GM18499 (cell line): ENCODE data around the gene MCCC1.
A peak's percentile ranks its signal among the peaks of the same experiment; 100 is the strongest.
"Not testable (repeated sequence)": the region's sequence is repeated elsewhere in the genome, so short reads cannot be mapped to it uniquely, and the experiment has no call there.

Experiments
- ATAC-seq: cut with Tn5 transposase; IDR thresholded peaks from one replicate; pipeline ENCODE4 v1.9.1; 2021; ENCODE audit warnings: moderate number of reproducible peaks; ENCODE audit not compliant: insufficient read depth, unreplicated experiment

Gene MCCC1

GRCh38 chr3:183099026-183099837, at the start of gene MCCC1:
Gene MCCC1, minus strand, starts transcription at chr3:183099496. Its CDS starts 56 bp downstream, at chr3:183099440.
- peak; percentile 98 for ATAC-seq

GRCh38 chr3:183148056-183148455, 48.8 kb upstream of the MCCC1 start:
- ATAC-seq, result no peak

- ATAC-seq, result no peak
Measured at GRCh38 chr3:183144363-183144762, 45.1 kb upstream of the MCCC1 start.

- no peak for ATAC-seq
Measured at GRCh38 chr3:183142199-183142598, 42.9 kb upstream of the MCCC1 start.

- ATAC-seq, result no peak
Measured at GRCh38 chr3:183134844-183135243, 35.5 kb upstream of the MCCC1 start.

- ATAC-seq, result no peak
Measured at GRCh38 chr3:183132409-183132808, 33.1 kb upstream of the MCCC1 start.

GRCh38 chr3:183131735-183132134, 32.4 kb upstream of the MCCC1 start:
- ATAC-seq, result no peak

- no peak for ATAC-seq
Measured at GRCh38 chr3:183131186-183131725, 32.0 kb upstream of the MCCC1 start.

- no peak for ATAC-seq
Measured at GRCh38 chr3:183129243-183129642, 29.9 kb upstream of the MCCC1 start.

GRCh38 chr3:183128709-183129108, 29.4 kb upstream of the MCCC1 start:
- ATAC-seq, result no peak

GRCh38 chr3:183123891-183124290, 24.6 kb upstream of the MCCC1 start:
- ATAC-seq, result no peak

- no peak for ATAC-seq
Measured at GRCh38 chr3:183122257-183122932, 23.1 kb upstream of the MCCC1 start.

- ATAC-seq, result no peak
Measured at GRCh38 chr3:183120538-183121215, 21.4 kb upstream of the MCCC1 start.

GRCh38 chr3:183117056-183117455, 17.8 kb upstream of the MCCC1 start:
- no peak for ATAC-seq

- ATAC-seq, result peak; percentile 84
Measured at GRCh38 chr3:183116025-183116614, 16.8 kb upstream of the MCCC1 start.

- no peak for ATAC-seq
Measured at GRCh38 chr3:183114384-183115178, 15.3 kb upstream of the MCCC1 start.

- not testable (repeated sequence) for ATAC-seq
Measured at GRCh38 chr3:183109847-183110246, 10.6 kb upstream of the MCCC1 start.

- ATAC-seq, result no peak
Measured at GRCh38 chr3:183108470-183108869, 9.2 kb upstream of the MCCC1 start.

GRCh38 chr3:183108001-183108449, 8.7 kb upstream of the MCCC1 start:
- ATAC-seq, result no peak

GRCh38 chr3:183107372-183107771, 8.1 kb upstream of the MCCC1 start:
- not testable (repeated sequence) for ATAC-seq
